Measurements from ENCODE around the gene FHIT. TPM values are rescaled to one million over a fixed set of nuclear protein-coding genes. Genes with fewer than 3 reads are reported as not detected.

FHIT gene
- total RNA-seq, 1 donor from 2014 or later = 16.6 TPM

- intact Hi-C loops (cut with DNase I) = no loop called here
- DNase-seq (ENCODE audit: low spot score) = no peak
Observed at GRCh38 chr3:60430205-60430604, 821.0 kb downstream of the FHIT start.

DNA sequence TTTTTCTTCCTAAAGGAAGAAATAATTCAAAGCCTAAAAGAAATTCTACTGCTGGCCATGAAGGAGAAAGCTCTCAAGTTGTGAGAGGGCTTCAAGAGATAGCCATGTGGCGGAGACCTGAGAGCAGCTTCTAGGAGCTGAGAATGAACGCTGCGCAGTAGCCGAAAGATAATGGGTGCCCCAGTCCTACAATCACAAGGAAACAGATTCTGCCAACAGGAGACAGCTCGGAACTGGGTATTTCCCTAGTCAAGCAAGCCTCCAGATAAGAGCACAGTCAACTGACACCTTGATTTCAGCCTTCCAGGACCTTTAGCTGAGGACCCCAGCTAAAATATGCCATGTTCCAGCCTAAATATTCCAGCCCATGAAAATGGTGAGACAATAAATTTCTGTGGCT is 824.1 kb downstream of the FHIT start:
- DNase-seq (ENCODE audit: low spot score) = no peak

DNA sequence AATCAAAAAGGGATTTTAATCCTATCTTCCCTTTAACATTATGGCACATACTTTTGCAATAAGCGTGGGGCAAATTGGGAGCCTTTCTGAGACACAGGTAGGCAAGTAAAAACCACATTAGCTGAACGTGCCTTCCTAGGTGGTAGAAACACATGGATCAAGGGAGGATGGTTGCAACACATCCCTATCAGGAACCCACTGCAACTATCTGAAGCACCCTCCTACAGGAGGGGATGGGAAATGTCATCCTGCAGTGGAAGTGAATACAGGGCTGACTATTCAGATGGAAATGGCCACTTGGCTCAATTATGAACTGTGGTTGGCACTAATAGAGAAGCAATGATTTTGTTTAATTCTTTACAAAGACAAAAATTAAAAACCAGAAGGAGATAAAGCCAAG is 826.3 kb downstream of the FHIT start:
- intact Hi-C loops (cut with DNase I) = no loop called here
- no peak for DNase-seq (ENCODE audit: low spot score)

More for the DNA sequence above, 824.1 kb downstream of the FHIT start:
- intact Hi-C loops (cut with DNase I) = no loop called here

DNA sequence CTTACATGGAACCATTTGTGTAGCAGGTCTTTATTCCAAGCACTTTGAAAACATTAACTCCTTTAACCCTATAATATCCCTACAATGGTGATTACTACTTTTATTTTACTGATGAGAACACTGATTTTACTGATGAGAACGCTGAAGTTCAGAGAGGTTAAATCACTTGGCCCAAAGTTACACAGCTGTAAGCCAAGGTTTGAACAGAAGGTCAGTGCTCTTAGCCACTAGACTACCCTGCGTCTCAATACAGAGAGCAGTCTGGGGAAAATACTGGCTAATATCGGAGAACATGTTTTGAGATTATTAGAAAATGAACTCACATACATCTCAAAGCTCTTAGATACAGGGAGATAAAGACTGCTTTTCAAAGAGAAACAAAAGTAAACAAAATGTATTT is 827.2 kb downstream of the FHIT start:
- intact Hi-C loops (cut with DNase I) = no loop called here
- no peak for DNase-seq (ENCODE audit: low spot score)

DNA sequence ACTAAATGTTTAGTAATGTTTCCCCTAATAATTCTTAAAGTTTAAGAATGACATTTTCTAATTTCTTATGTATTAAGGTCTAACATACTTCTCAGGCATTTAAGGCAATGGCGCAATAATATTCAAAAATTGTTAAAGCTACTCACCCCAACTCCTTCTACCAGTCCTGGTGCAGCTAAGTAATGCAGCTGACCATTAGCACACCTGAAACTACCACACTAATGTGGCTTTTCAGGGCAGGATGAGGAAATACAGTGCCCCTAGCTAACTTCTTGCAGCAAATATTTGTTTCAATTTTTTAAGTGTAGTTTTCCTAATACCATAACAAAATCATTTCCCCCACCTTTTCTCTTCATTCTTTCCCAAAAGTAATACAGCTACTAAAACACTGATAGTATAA is 827.7 kb downstream of the FHIT start:
- intact Hi-C loops (cut with DNase I) = no loop called here
- no peak for DNase-seq (ENCODE audit: low spot score)

DNA sequence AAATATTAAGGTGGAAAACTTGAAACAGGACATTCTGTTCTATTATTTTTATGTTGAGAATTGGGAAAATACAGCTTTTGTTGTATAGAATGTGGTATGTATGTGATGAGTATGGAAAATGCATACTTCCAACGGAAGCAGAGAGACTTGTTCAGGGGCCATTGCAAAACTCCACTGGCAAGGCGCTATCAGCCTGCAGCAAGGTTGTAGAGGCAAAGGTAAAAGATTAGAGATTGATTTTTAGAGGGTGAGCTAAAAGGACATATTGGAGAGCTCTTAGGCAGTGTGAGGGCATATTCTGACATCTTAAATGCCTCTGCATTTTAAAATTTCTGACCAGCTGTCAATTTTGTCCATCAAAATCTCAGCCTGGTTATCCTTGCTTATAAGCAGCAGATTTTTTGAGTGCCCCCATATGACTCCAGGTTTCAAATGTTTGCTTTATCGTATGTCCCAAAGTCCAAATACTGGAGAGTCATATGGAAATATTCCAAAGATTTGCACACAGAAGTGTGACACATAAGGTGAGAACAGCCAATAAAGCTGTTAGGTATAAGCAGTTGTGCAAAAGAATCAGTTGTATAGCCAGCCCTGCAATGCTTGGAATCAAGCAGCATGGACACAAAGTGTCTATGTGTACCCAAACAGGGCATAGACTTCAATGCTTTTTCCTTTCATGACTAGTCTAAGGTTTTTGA is 829.4 kb downstream of the FHIT start:
- DNase-seq (ENCODE audit: low spot score) = no peak
- intact Hi-C loops (cut with DNase I) = no loop called here

GRCh38 chr3:60417576-60417975 is 833.7 kb downstream of the FHIT start:
- DNase-seq (ENCODE audit: low spot score) = no peak
- intact Hi-C loops (cut with DNase I) = no loop called here

- no peak for DNase-seq (ENCODE audit: low spot score)
- intact Hi-C loops (cut with DNase I) = no loop called here
Observed at GRCh38 chr3:60414011-60414410, 837.2 kb downstream of the FHIT start.

- DNase-seq (ENCODE audit: low spot score) = no peak
- intact Hi-C loops (cut with DNase I) = no loop called here
Observed at GRCh38 chr3:60413551-60413950, 837.7 kb downstream of the FHIT start.

GRCh38 chr3:60403866-60404265 is 847.4 kb downstream of the FHIT start:
- DNase-seq (ENCODE audit: low spot score) = no peak
- intact Hi-C loops (cut with DNase I) = no loop called here

DNA sequence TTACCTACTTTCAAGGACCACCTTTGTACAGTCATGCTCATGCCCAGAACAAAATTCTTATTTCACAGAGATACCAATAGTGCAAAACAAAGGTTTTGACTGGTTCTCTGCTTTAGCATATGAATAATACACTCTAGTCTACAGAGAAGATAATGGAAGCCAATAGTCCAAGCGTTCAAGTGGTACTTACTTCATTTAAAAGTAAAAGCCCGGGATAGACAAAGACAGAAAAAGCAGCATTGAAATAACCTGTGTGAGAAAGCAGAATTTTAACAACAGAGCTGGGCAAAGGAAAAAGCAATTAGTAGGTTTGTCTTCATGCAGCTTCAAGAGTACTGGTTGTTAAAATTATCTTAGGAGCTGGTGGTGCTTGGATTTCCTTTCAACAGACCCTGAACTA is 848.3 kb downstream of the FHIT start:
- no peak for DNase-seq (ENCODE audit: low spot score)
- intact Hi-C loops (cut with DNase I) = no loop called here

DNA sequence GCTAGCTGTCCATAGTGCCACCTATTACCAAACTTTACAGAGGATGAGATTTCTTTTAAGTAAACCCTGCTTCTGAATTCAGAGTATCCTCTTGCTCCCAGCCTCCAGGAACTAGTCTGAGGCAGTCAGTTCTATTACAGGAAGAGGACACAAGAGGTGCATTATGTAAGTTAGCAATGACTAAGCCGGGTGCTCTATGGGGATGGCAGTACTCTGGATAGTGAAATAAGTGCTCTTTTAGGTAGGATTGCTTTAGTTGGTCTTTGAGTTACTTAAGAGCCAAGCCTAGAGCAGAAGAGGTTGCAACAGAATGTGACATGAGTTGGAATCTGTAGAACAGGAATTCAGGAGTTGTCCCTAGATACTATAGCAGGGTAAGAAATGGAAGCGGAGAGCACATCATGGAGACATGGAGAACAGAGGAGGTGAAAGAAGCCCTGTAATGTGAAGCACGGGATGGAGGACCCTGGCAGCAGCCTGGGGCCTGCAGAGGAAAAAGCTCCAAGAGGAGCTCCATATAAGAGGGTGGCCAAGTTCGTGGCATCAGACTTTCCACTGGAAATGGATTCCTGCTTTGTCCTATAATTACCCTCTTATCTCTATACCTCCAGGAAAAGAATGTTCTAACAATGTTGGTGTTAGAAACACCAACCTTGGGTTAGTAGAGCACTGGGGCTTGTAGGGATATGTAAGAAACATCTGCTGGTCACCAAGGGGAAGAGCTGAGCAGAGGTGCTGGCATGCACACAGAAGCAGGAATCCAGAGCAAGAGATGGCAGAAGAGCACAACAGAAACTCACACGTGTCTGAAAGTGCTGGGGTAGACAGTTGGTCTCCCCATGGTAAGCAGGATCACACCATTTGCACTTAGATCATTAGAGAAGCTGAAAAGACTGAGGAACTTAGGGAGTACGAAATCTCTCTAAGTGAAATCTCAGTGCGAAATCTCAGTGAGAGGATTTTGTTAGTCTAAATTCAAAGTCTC is 851.1 kb downstream of the FHIT start:
- DNase-seq (ENCODE audit: low spot score) = no peak
- intact Hi-C loops (cut with DNase I) = no loop called here

GRCh38 chr3:60399292-60399691 is 852.0 kb downstream of the FHIT start:
- intact Hi-C loops (cut with DNase I) = no loop called here
- no peak for DNase-seq (ENCODE audit: low spot score)

DNA sequence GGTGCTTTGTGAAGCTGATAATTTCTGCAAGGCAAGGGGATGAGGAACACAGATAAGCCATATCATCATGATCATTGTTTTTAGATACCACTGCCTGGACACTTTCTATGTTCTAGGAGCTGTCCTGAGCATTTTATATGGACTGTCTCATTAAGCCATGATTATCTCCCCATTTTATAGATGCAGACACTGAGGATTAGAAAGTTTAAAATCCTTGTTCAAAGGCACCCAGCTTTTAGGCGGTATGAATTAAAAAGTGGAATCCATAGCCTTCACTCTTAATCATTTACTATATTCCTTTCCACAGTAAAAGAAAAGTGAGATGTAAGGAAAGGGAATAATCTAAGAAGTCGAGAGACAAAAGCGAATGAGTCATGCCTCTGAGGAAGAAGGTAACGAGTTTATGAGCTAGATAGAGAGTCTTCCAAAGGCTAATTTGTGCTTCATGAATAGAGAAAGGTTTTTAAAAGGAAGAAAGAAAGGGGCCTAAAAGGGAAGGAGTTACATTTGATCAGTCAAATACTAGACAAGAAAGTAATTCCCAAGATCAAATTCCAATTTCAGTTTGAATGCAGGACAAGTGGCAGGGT is 856.0 kb downstream of the FHIT start:
- intact Hi-C loops (cut with DNase I) = no loop called here
- DNase-seq (ENCODE audit: low spot score) = no peak

- DNase-seq (ENCODE audit: low spot score) = no peak
- intact Hi-C loops (cut with DNase I) = no loop called here
Observed at GRCh38 chr3:60393946-60394345, 857.3 kb downstream of the FHIT start.

- DNase-seq (ENCODE audit: low spot score) = no peak
- intact Hi-C loops (cut with DNase I) = no loop called here
Observed at GRCh38 chr3:60392501-60392900, 858.8 kb downstream of the FHIT start.

DNA sequence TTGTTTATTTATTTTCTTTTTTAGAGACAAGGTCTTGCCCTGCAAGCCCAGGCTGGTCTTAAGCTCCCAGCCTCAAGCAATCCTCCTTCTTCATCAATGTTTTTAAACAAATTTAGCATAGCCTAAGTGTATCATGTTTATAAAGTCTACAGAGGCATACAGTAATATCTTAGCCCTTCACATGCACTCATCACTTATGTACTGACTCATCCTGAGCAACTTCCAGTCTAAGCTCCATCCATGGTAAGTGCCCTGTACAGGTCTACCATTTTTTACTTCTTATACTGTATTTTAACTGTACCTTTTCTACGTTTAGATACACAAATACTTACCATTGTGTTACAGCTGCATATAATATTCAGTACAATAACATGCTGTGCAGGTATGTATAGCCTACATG is 860.0 kb downstream of the FHIT start:
- DNase-seq (ENCODE audit: low spot score) = no peak
- intact Hi-C loops (cut with DNase I) = no loop called here

GRCh38 chr3:60388731-60389130 is 862.5 kb downstream of the FHIT start:
- intact Hi-C loops (cut with DNase I) = no loop called here

GRCh38 chr3:60386306-60386705 is 864.9 kb downstream of the FHIT start:
- DNase-seq (ENCODE audit: low spot score) = no peak
- intact Hi-C loops (cut with DNase I) = no loop called here

More at GRCh38 chr3:60388731-60389130, 862.5 kb downstream of the FHIT start:
- DNase-seq (ENCODE audit: low spot score) = no peak

DNA sequence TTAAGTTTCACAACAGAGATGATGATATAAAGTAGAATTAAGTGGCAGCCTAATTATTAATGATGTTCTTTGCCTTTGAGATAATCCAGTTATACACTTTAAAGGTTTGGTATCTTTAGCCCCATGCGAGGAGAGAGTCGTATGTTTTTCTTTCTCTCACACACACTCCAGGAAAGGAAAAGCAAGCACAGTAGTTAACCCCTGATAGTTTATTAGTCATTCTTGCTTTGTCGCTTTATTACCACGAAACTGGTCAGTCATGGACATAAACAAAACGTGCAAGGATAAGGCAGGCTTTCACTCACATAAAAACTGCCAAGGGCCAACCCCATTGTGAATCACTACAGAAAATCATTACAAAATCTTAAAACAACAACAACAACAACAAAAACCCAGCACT is 866.9 kb downstream of the FHIT start:
- intact Hi-C loops (cut with DNase I) = no loop called here
- DNase-seq (ENCODE audit: low spot score) = no peak

DNA sequence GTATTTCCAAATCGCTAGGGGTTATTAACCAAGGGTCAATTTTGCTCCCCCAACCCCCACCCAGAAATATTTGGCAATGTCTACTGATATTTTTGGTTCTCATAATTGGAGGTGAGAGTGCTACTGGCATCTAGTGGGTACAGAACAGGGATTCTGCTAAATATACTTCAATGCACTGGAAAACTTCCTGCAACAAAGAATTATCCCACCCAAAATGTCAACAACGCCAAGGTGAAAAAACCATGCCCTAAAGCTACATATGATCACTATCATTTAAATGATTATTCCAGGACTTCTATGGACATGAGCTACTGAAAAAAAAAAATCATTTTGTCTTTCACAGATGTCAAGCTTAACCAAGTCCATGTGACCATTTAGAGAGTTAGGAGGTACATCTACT is 867.9 kb downstream of the FHIT start:
- no peak for DNase-seq (ENCODE audit: low spot score)
- intact Hi-C loops (cut with DNase I) = no loop called here
